Stimulated activated naive CD8-positive, alpha-beta T cell treated with anti-CD3 and anti-CD28 coated beads, Interleukin-15, Interleukin-2, amounts not matched to agents 100 ng/mL and 50 ng/mL, for 24 hours (primary cell): Measurements from ENCODE around the gene FMN2.
"Not testable (repeated sequence)": the region's sequence is repeated elsewhere in the genome, so short reads cannot be mapped to it uniquely, and the experiment has no call there.

Experiments
- H3K27ac Mint-ChIP-seq: one replicate; pipeline ENCODE4 v1.8.0; 2021; ENCODE audit warnings: mild to moderate bottlenecking, mixed read lengths
- H3K27me3 Mint-ChIP-seq: one replicate; pipeline ENCODE4 v1.8.0; 2021; ENCODE audit warnings: mixed read lengths
- H3K36me3 Mint-ChIP-seq: one replicate; pipeline ENCODE4 v1.8.0; 2021; ENCODE audit warnings: low read depth, mixed read lengths
- H3K4me1 Mint-ChIP-seq: one replicate; pipeline ENCODE4 v1.8.0; 2021; ENCODE audit warnings: low read depth, mixed read lengths
- H3K4me3 Mint-ChIP-seq: one replicate; pipeline ENCODE4 v1.8.0; 2021; ENCODE audit warnings: mild to moderate bottlenecking, mixed read lengths
- H3K9me3 Mint-ChIP-seq: one replicate; pipeline ENCODE4 v1.8.0; 2021; ENCODE audit warnings: mixed read lengths

The FMN2 gene

GRCh38 chr1:240258910-240259309 is 167.2 kb downstream of the FMN2 start:
- Mint-ChIP-seq H3K36me3 (no peaks in the 10 kb centered on the region), H3K4me3 (no peak overlapping the region), H3K27me3 (no peaks in the 10 kb centered on the region), H3K27ac (no peak overlapping the region), H3K9me3 (peaks cover 19% of the 10 kb centered on the region), H3K4me1 (no peaks in the 10 kb centered on the region)

- not testable (repeated sequence) for H3K4me1 Mint-ChIP-seq, H3K27ac Mint-ChIP-seq, H3K27me3 Mint-ChIP-seq, H3K4me3 Mint-ChIP-seq, H3K36me3 Mint-ChIP-seq
- peaks cover 20% of the 10 kb centered on the region for H3K9me3 Mint-ChIP-seq
Observed at GRCh38 chr1:240264494-240264893, 172.8 kb downstream of the FMN2 start.

GRCh38 chr1:240271081-240271480 is 179.4 kb downstream of the FMN2 start:
- Mint-ChIP-seq H3K27me3 (no peaks in the 10 kb centered on the region), H3K9me3 (peaks cover 20% of the 10 kb centered on the region), H3K4me3 (no peak overlapping the region), H3K4me1 (no peaks in the 10 kb centered on the region), H3K36me3 (no peaks in the 10 kb centered on the region), H3K27ac (no peak overlapping the region)

- H3K4me3 Mint-ChIP-seq, result no peak overlapping the region
- H3K36me3 Mint-ChIP-seq, result no peaks in the 10 kb centered on the region
- H3K4me1 Mint-ChIP-seq, result no peaks in the 10 kb centered on the region
- H3K27ac Mint-ChIP-seq, result no peak overlapping the region
- peaks cover 17% of the 10 kb centered on the region for H3K9me3 Mint-ChIP-seq
- no peaks in the 10 kb centered on the region for H3K27me3 Mint-ChIP-seq
Observed at GRCh38 chr1:240274569-240274968, 182.9 kb downstream of the FMN2 start.

- H3K9me3 Mint-ChIP-seq, result peaks cover 17% of the 10 kb centered on the region
- H3K36me3 Mint-ChIP-seq, H3K4me3 Mint-ChIP-seq, H3K4me1 Mint-ChIP-seq, H3K27ac Mint-ChIP-seq, H3K27me3 Mint-ChIP-seq: not testable (repeated sequence)
Observed at GRCh38 chr1:240275219-240275618, 183.5 kb downstream of the FMN2 start.

GRCh38 chr1:240278082-240278481 is 186.4 kb downstream of the FMN2 start:
- no peak overlapping the region for H3K27ac Mint-ChIP-seq
- no peaks in the 10 kb centered on the region for H3K27me3 Mint-ChIP-seq
- peaks cover 17% of the 10 kb centered on the region for H3K9me3 Mint-ChIP-seq
- no peak overlapping the region for H3K4me3 Mint-ChIP-seq
- H3K4me1 Mint-ChIP-seq, result no peaks in the 10 kb centered on the region
- H3K36me3 Mint-ChIP-seq, result no peaks in the 10 kb centered on the region

- Mint-ChIP-seq H3K27ac (no peak overlapping the region), H3K36me3 (no peaks in the 10 kb centered on the region), H3K9me3 (peaks cover 12% of the 10 kb centered on the region), H3K4me1 (no peaks in the 10 kb centered on the region), H3K4me3 (no peak overlapping the region), H3K27me3 (no peaks in the 10 kb centered on the region)
Observed at GRCh38 chr1:240280560-240281322, 189.1 kb downstream of the FMN2 start.

GRCh38 chr1:240282061-240282830 is 190.6 kb downstream of the FMN2 start:
- Mint-ChIP-seq H3K27ac (no peak overlapping the region), H3K4me1 (no peaks in the 10 kb centered on the region), H3K4me3 (no peak overlapping the region), H3K27me3 (no peaks in the 10 kb centered on the region), H3K9me3 (peaks cover 7% of the 10 kb centered on the region), H3K36me3 (no peaks in the 10 kb centered on the region)

- H3K27me3 Mint-ChIP-seq, result no peaks in the 10 kb centered on the region
- H3K27ac Mint-ChIP-seq, result no peak overlapping the region
- H3K36me3 Mint-ChIP-seq, result no peaks in the 10 kb centered on the region
- H3K9me3 Mint-ChIP-seq, result peaks cover 7% of the 10 kb centered on the region
- H3K4me1 Mint-ChIP-seq, result no peaks in the 10 kb centered on the region
- H3K4me3 Mint-ChIP-seq, result no peak overlapping the region
Observed at GRCh38 chr1:240284656-240285414, 193.2 kb downstream of the FMN2 start.

GRCh38 chr1:240285540-240285939 is 193.9 kb downstream of the FMN2 start:
- no peaks in the 10 kb centered on the region for H3K27me3 Mint-ChIP-seq
- no peaks in the 10 kb centered on the region for H3K4me1 Mint-ChIP-seq
- peaks cover 7% of the 10 kb centered on the region for H3K9me3 Mint-ChIP-seq
- no peak overlapping the region for H3K4me3 Mint-ChIP-seq
- H3K36me3 Mint-ChIP-seq, result no peaks in the 10 kb centered on the region
- no peak overlapping the region for H3K27ac Mint-ChIP-seq

- H3K4me3 Mint-ChIP-seq, result no peak overlapping the region
- H3K27me3 Mint-ChIP-seq, result no peaks in the 10 kb centered on the region
- no peak overlapping the region for H3K27ac Mint-ChIP-seq
- H3K9me3 Mint-ChIP-seq, result peaks cover 9% of the 10 kb centered on the region
- no peaks in the 10 kb centered on the region for H3K4me1 Mint-ChIP-seq
- no peaks in the 10 kb centered on the region for H3K36me3 Mint-ChIP-seq
Observed at GRCh38 chr1:240287722-240288121, 196.0 kb downstream of the FMN2 start.

- H3K4me3 Mint-ChIP-seq, result no peak overlapping the region
- H3K9me3 Mint-ChIP-seq, result peaks cover 7% of the 10 kb centered on the region
- H3K4me1 Mint-ChIP-seq, result no peaks in the 10 kb centered on the region
- H3K36me3 Mint-ChIP-seq, result no peaks in the 10 kb centered on the region
- no peak overlapping the region for H3K27ac Mint-ChIP-seq
- no peaks in the 10 kb centered on the region for H3K27me3 Mint-ChIP-seq
Observed at GRCh38 chr1:240293706-240294105, 202.0 kb downstream of the FMN2 start.

- H3K27me3 Mint-ChIP-seq, result no peaks in the 10 kb centered on the region
- H3K9me3 Mint-ChIP-seq, result peaks cover 7% of the 10 kb centered on the region
- H3K36me3 Mint-ChIP-seq, result no peaks in the 10 kb centered on the region
- H3K4me1 Mint-ChIP-seq, result no peaks in the 10 kb centered on the region
- H3K4me3 Mint-ChIP-seq, result no peak overlapping the region
- no peak overlapping the region for H3K27ac Mint-ChIP-seq
Observed at GRCh38 chr1:240294566-240294965, 202.9 kb downstream of the FMN2 start.

- no peaks in the 10 kb centered on the region for H3K36me3 Mint-ChIP-seq
- no peaks in the 10 kb centered on the region for H3K27me3 Mint-ChIP-seq
- no peak overlapping the region for H3K27ac Mint-ChIP-seq
- no peak overlapping the region for H3K4me3 Mint-ChIP-seq
- H3K9me3 Mint-ChIP-seq, result peaks cover 7% of the 10 kb centered on the region
- H3K4me1 Mint-ChIP-seq, result no peaks in the 10 kb centered on the region
Observed at GRCh38 chr1:240295811-240296210, 204.1 kb downstream of the FMN2 start.

- no peaks in the 10 kb centered on the region for H3K4me1 Mint-ChIP-seq
- no peaks in the 10 kb centered on the region for H3K36me3 Mint-ChIP-seq
- no peaks in the 10 kb centered on the region for H3K27me3 Mint-ChIP-seq
- no peak overlapping the region for H3K4me3 Mint-ChIP-seq
- peaks cover 10% of the 10 kb centered on the region for H3K9me3 Mint-ChIP-seq
- no peak overlapping the region for H3K27ac Mint-ChIP-seq
Observed at GRCh38 chr1:240304466-240304865, 212.8 kb downstream of the FMN2 start.
